Activated CD8-positive, alpha-beta memory T cell treated with anti-CD3 and anti-CD28 coated beads for 48 hours (primary cell): ENCODE data around the gene C20orf204.

ENCODE experiments used
- DNase-seq, 3 experiments: peaks; one replicate each; pipeline ENCODE4 v3.0.0-alpha.2; 2020; ENCODE audit warnings: low read depth in 2 of 3, low spot score in 2 of 3

The C20orf204 gene

DNA sequence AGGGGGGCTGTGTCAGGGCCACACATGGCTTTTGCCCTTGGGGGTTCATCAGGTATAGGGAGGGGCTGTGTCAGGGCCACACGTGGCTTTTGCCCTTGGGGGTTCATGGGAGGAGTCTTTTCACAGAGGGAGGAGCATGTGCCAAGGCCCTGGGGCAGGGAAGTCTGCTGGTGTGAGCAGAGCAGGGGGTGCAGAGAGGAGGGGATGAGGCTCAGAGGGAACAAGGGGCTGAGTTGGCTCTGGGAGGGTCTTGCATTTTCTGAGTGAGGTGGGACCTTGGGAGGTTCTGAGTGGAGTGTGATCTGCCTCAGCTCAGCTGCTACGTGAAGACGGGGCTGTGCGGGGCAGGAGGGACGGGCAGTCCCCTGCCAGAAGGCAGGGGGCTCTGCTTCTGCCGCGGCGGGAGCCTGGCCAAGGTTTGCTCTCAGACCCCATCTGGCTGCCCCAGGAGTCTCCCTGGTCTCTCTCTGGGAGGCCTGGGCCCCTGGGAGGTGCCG is 19.5 kb downstream of the C20orf204 start:
- no peak for DNase-seq

DNA sequence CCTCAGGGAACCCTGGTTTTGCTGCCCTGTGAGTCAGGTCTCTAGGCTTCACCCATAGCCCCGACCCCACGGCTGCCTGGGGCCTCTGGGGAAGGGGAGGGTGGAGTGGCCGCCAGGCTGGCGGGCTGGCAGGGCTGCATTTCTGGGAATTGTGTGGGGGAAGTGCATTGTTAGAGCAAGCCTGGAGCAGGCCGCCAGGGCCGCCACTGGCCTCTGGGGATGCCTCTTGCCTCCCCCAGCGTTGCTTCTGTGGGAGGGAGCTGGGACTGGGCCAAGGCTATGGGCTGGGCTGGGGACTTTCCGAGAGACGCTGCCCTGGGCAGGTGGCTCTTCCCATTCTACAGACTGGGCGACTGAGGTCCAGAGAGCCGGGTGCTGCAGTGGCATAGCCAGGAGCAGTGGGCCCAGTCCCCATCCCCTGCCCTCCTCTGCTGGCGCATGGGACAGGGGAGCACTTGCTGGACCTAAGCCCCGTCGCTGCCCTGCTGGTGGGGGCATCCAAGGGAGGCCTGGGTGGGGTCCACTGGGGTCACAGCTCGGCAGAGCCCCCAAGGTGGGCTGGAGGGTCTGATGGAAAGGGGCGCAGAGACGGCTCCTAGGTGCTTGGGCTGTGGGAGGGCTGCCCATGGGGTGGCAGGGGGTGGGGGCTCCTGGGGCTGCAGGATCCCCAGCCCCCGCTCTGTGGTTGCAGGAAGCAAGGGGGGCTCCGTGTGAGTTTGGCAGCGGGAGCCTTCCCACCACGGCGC is 20.1 kb downstream of the C20orf204 start:
- DNase-seq = no peak

DNA sequence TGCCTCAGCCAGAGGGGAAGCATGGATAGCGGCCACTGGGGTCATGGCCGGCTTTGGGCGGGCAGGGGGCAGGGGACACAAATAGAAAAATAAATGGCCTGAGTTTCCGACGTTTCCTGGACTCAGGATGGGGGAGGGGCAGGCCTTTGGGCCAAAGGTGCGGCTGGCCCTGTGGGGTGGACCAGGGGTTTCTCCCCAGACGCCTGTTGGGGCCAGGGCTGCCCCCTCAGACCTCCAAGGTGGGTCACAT is 20.6 kb downstream of the C20orf204 start:
- DNase-seq = no peak

DNA sequence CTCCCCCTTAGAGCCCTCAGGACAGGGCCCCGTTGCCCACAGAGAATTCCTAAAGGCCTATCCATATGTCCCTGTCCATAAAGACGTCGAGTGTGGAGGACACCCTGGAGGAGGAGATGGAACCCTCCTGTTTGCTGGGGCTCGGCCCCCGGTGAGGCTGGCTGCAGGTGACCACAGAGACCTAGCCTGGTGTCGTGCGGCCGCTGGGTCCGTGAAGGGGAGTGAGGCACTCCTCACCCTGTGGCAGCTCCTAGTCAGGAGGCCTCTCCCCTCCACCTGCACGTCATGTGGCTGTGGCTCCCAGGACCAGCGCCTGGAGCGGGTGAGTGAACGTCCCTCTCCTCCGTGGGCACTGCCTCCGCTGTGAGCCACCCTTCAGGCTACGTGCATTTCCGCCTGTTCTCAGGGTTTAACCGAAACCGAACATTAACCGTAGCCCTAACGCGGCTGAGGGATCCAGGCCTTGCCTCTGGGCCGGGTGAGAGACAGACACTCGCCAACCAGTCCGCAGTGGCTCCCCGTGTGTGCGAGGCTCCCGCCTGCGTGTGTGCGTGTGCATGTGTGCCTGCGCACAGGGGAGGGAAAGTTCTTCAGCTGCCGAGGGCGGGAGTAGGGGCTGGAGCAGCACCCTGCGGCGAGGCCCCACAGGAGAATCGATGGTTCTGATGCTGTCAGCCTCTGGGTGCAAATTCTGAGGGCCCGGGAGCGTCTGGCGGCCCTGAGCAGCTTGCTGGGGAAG is 21.1 kb downstream of the C20orf204 start:
- no peak for DNase-seq

DNA sequence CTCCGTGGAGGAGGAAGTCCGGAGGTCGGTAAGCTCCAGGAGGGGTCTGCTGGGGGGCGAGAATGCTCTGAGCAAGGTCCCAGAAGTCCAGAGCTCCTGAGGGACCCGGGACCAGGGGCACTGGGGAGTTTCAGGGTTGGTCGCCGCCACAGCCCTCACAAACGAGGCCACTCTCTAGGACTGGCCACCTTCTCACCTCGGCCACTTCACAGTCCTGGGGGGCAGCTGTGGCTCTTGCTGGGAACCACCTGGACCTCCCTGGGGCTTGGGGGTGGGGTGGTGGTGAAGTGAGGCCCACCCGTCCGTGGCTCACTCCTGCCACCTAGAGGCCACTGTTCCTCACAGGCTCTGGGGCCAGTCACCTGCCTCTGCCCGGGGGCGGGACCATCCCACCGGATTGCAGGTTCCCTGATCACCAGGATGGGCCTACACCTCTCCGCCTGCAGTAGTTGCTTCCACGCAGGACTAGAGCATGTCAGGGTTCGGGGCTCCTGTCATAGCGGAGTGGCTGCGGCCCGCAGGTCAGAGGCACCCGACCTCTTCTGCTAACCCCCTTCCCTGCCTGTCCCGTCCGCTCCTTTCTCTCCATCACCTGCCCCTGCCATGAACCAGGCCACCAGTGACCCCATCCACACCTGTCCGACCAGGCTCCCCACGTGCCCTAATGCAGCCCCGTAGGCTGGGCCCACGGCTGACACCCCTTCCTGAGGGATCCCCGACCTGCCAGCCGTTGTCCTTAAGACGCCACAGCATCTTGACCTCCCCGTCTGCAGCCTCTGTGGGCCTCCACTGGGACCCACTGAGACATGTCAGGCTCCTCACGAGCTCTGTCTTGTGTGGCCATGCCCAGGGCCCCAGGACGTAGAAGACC is 21.9 kb downstream of the C20orf204 start:
- DNase-seq = peak; percentile 52 to 85 (median 80)

DNA sequence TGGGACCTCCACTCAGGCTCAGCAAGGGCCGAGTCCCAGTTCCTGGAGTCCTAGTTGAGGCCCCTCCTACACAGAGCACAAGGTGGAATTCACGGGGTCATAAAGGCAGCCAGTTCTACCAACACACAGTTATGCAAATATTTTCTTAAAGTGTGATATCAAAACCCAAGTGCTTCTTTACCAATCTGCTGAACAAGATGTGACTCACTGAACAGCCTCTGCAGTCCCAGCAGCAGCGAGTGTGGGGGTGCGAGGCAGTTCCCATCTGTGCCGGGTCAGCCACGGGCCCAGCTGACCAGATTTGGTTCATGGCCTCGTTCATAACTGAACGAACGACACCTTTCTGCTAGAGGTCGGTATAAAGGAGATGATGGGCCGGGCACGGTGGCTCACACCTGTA is 22.6 kb downstream of the C20orf204 start:
- no peak for DNase-seq

DNA sequence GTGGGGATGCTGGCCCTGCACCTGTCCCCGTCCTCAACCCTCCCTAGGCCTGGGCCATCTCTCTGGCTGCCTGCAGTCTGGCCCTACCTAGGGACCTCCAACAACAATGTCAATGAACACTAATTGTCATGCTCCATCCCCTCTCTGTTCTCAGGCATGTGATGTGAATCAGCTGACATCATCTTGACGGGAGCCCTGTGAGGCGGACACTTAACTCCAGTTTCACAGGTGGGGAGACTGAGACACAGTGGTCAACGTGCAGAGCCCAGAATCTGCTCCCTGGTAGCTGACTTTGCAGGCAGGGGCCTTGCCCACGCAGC is 26.3 kb downstream of the C20orf204 start:
- DNase-seq = no peak

DNA sequence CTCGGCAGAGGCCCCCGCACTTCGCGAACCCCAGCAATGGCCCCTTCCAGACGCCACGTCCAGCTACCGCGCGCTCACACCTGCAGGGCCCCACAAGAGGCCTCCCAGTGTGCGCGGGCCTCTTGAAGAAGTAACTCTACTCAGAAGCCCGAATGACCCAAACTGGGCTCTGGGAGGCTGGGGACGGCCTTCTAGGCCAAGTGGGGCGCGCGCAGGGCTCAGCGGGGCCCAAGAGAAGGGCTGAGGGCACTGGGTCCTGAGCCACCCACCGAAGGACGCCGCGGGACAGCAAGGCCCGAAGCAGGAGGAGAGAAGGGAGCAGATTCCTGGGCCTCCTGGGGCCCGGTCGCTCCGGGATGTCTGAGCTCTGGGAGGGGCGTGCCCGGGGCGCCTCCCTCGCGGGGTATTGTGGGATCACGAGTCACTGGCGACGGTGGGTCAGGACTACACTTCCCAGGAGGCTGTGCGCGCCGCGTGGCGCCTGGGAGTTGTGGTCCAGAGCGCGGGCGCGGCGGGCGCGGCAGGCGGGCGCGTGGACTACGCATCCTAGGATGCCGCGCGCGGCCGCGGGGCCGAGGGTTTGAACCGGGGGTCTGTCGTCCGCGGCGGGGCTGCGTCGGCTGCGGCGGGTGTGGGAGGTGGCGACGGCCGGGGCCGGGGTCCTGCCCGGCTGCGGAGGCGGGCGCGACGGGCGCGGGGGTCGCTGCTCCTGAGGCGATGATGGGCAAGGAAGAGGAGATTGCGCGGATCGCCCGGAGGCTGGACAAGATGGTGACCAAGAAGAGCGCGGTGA is 26.8 kb downstream of the C20orf204 start, which contains the start of gene TCEA2:
Gene TCEA2, plus strand, starts transcription at position 603 of the 793 bp plus-strand sequence. Its CDS starts 115 bp downstream, at position 718.
- peak; percentile 88 to 90 (median 89) for DNase-seq

DNA sequence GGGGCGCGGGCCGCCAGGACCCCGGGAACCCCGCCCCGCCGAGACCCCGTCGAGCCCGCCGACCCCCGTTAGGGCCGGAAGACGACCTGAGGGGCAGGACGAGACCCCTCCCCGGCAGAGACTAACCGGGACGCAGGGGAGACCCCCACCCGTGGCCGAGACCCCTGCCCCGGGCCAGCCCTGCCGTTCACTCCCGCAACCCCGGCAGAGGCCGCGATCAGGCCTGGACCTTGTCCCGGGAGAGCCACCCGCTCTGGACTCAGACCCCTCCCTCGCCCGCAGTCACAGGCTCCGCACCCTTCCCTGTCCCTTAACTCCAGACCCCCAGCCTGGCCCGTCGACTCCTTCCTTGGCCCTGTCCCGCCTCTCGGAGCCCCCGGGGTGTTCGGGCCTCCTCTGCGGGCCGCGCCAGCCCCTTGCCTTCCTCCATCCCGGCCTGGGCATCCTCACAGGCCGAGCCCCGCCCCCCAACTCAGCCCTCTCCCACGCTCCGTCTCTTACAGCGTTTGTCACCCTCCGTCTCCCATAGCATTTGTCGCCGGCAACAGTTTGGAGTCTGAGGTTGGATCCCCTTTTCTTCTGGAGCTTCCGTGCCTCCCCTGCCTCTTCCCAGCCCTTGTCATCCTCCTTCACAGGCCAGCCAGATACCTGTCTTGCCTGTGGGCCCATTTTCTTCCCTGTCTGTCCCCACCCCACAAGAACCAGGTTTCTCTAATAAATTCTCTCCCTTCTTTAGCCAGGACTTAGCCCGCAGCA is 27.6 kb downstream of the C20orf204 start:
- DNase-seq = no peak

DNA sequence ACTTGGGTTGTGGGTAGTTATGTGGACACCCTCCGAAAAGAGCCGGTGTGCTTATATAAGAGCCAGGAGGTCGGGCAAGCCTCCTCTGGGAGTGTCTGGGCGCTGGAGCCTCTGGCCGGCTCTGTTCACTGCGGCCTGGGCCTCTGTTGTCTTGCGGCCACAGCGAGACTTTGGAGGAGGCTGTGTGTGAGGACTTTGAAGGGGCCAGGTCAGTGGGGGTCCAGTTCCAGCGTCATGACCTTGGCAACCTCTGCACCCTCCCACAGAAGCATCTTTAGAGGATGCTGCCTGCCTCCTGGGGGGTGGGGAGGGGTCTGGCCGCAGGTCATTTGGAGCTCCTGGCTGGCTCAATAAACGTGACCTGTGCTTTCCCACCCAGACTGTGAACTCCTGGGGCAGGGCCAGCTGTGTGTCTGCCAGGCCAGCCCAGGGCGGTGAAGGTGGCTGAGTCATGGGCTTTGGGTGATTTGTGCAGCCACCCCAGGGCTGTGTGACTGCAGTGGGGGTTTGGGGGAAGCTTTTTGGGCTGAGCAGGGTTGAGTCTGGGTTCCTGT is 28.2 kb downstream of the C20orf204 start:
- DNase-seq = no peak

DNA sequence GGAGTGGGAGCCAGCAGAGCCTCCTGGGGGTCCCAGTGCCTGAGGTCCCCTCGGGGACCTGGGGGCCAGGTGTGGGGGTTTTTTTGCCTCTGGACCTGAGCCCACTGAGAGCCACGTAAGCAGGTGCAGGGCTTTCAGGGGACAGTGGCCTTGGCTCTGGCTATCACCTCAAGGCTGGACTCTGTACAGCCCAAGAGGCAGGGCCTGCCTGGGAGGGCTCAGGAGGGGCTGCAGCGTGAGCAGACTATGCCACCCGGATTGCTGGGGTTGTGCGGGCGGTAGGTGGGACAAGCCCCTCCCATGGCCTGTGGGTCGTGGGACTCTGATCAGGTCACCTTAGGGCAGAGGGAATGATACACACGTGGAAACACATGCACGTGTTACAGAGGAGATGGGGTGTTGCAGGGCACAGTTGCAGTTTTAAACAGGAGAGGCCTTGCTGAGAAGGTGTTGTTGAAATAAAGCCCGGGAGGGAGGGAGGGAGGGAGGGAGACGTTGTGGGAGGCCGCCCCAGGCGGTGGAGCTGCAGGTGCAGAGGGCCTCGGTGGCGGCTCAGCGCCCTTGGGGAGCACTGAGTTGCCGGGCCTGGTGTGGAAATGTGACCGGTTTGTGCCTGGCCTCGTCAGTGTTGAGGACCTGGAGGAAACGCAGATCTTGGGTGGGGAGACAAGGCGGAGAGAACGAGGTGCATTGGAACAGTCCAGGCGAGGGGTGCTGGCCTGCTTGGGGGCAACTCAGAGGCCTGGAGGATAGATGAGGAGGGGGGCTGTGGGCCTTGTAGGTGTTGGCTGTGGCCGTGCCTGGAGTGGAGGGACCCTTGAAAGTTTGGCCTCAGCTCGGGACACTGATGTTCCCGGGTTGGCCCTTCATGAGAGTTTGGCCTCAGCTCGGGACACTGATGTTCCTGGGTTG is 29.3 kb downstream of the C20orf204 start:
- no peak for DNase-seq

DNA sequence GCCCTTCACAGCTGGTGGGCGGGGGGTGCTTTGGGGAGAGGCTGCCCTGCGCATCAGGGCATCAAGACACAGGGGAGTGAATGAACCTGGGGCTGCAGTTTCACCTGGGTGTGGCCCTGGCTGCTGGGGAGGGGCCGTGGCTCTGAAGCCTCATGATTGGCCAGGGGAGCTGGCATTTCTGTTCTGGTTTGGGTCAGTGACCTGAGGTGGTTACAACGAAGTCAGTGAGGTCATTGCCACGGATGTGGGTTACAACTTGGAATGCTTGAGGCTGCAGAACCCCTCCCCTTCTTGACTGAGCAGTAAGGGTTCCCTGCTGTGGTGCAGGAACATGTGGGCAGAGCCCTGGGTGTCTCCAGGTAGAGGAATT is 30.0 kb downstream of the C20orf204 start:
- DNase-seq = peak in 2 of 3 experiments; percentile 46 to 52

DNA sequence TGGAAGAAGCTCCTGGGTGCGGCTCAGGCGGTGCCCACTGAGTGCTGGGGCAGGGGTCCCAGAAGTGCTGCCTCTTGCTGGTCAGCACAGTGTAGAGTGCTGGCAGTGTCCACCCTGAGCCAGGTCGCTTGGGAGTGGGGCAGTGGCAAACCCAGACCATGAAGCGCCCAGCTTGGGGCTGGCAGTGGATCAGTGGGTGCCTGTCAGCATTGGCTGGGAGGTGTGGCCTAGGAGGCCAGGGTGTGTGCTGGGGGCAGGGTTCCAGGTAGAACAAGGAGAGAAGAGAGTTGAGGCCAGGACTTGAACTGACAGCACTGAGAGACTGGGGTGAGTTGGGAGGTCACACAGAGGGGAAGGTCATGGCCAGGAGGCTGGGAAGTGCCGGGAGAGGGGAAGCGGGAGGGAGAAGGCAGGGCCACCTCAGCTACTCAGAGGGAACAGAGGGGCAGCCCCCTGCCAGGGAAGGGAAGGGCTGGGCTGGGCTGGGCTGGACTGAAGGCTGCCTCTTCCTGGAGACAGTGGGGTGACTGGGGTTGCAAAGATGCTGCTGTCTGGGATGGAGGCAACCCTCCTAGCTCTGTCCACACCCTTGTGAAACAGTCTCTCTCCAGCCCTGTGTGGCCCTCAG is 31.1 kb downstream of the C20orf204 start:
- DNase-seq = no peak

DNA sequence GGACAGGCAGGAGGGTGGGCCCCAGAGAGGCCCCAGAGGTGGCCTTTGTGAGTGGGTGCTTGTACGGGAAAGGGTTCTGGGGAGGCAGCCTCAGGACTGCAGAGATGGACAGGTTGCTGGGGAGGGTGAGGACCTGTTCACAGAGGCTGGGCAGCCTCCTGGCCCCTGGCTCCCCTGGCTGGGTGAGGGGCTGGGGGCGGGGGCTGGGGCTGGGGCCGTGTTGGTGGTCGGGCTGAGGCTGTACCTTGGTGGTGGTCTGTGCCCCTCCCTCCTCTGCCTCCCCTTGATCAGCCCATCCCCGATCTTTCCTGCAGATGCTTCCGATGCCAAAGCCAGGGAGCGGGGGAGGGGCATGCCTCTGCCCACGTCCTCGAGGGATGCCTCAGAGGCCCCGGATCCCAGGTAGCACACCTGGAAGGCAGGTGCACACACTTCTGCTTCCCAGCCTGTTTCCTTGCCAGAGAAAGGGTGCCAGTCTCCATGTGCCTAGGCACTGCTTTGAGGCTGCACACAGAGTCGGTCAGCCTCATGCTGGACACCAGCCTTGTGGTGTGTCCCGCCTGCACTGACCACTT is 31.8 kb downstream of the C20orf204 start:
- no peak for DNase-seq

DNA sequence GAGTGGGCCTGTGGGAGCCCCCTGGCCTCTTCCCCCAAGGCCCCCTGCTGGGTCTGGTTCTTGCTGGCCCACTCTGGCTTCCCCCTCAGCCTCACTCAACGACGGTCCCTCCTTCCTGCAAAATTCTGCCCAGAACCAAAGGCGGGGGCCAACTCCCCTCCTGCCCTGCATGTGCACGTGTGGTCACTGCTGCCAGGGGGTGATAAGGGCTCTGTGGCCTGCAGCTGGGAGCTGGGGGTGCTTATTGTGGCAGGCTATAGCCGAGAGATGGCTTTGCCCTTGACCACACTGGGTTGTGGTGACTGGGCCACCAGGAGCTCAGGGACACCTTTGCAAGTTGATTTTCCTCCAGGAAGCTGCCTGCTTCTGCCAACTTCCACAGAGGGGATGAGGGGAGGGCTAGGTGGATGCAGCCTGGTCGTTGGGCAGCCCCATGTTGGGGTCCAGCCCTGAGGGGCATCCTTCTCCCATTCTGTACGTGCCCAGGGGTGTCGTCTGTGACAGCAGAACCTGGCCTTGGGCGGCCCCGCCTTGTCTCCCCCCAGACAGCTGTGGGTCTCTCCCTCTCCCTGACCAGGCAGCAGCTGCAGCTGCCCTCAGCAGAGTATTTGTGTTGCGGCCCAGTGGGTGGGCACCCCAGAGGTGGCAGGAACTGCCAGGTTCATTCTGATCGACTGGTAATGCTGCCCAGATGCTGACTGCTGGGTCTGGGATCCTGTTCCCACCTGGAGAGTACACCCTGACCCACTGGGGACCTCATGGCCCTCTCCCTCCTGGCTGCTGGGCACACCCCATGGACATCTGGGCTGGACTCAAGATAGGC is 32.6 kb downstream of the C20orf204 start:
- DNase-seq = no peak

DNA sequence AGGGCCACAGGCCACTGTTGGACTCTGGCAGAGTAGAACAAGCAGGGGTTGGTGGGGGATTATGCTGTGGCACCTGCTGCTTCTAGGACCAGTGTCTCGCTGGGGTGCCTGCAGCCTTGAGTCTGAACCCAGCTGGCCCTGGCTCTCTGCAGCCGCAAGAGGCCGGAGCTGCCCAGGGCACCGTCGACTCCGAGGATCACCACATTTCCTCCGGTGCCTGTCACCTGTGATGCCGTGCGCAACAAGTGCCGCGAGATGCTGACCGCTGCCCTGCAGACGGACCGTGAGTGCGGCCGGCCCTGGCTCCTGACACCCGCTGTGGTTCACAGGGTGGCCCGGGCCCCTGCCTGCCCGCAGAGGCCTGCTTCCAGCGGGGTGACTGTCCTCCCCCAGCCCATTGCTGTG is 33.2 kb downstream of the C20orf204 start:
- DNase-seq = no peak

DNA sequence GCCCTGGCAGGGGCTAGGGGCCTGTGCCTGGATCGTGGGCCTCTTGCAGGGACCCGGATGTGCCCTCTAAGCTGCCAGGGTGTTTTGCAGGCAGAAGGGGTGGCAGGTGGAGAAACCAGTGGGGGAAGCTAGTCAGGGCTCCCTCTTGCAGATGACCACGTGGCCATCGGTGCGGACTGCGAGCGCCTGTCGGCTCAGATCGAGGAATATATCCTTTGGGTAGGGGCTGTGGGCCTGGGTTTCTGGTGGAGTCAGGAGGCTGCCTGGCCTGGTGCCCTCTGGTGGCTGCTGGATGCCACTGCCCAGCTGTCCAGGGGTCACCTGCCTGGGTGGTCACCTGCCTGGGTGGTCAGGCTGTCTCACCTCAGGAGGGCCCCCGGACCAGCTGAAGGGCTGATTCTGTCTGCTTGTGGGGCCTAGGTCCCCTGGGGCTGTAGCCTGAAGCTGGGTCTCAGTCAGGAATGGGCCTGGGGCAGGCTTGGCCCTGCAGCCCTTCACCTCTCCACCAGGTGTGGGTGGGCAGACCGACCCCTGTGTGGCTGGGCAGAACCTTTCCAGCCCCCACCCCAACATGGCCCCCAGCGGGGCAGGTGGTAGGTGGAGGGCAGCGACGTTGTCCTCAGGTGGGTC is 33.7 kb downstream of the C20orf204 start:
- no peak for DNase-seq
